GM23338 (cell line): ENCODE data around the gene SRD5A3. TPM values are rescaled to one million over a fixed set of nuclear protein-coding genes. Genes with fewer than 3 reads are reported as not detected.

ENCODE experiments used
- ATAC-seq: fragments of 200-7000 bp; cut with Tn5 transposase; 3 replicates; pipeline ENCODE4 v1.9.1; 2020
- DNase-seq: peaks from one replicate; pipeline ENCODE4 v3.0.0-alpha.2; 2015; ENCODE audit warnings: low spot score
- H2AFZ ChIP-seq: fragments of 200-600 bp; sonication (generic); 2 replicates; pipeline ENCODE4 v1.8.0; 2016; ENCODE audit warnings: antibody characterized with exemption, mild to moderate bottlenecking, moderate library complexity
- H3F3A ChIP-seq: fragments of 200-600 bp; sonication (generic); replicated peaks from 2 replicates; pipeline ENCODE4 v1.8.0; 2017; ENCODE audit warnings: antibody characterized with exemption, mixed run types, low read depth
- H3K27ac ChIP-seq: fragments of 200-600 bp; sonication (generic); 2 replicates; pipeline ENCODE4 v1.6.1; 2016; ENCODE audit warnings: low read depth
- H3K27me3 ChIP-seq: fragments of 200-600 bp; sonication (generic); 2 replicates; pipeline ENCODE4 v1.8.0; 2016; ENCODE audit warnings: mild to moderate bottlenecking, mixed run types, moderate library complexity; ENCODE audit not compliant: insufficient read depth
- H3K36me3 ChIP-seq: fragments of 200-600 bp; sonication (generic); 2 replicates; pipeline ENCODE4 v1.8.0; 2016; ENCODE audit warnings: mild to moderate bottlenecking; ENCODE audit not compliant: insufficient read depth
- H3K4me1 ChIP-seq: fragments of 200-600 bp; sonication (generic); 2 replicates; pipeline ENCODE4 v1.8.0; 2016; ENCODE audit warnings: mild to moderate bottlenecking, moderate library complexity; ENCODE audit not compliant: insufficient read depth
- H3K4me2 ChIP-seq: fragments of 200-600 bp; sonication (generic); 2 replicates; pipeline ENCODE4 v1.7.1; 2017; ENCODE audit warnings: mixed run types
- H3K4me3 ChIP-seq: fragments of 200-600 bp; sonication (generic); 2 replicates; pipeline ENCODE4 v1.6.1; 2016; ENCODE audit warnings: mixed run types
- H3K79me2 ChIP-seq: fragments of 200-600 bp; sonication (generic); replicated peaks from 2 replicates; pipeline ENCODE4 v1.8.0; 2017; ENCODE audit warnings: mild to moderate bottlenecking; ENCODE audit not compliant: insufficient read depth
- H3K9me2 ChIP-seq: fragments of 200-600 bp; sonication (generic); 2 replicates; pipeline ENCODE4 v1.8.0; 2017; ENCODE audit not compliant: insufficient read depth
- H4K20me1 ChIP-seq: fragments of 200-600 bp; sonication (generic); replicated peaks from 2 replicates; pipeline ENCODE4 v1.8.0; 2017; ENCODE audit warnings: mild to moderate bottlenecking; ENCODE audit not compliant: insufficient read depth
- H3K27ac Mint-ChIP-seq: 2 replicates; pipeline ENCODE4 v1.8.0; 2020; ENCODE audit warnings: inconsistent platforms, mild to moderate bottlenecking, moderate library complexity, mixed read lengths
- H3K27me3 Mint-ChIP-seq: 3 replicates; pipeline ENCODE4 v1.8.0; 2022; ENCODE audit warnings: low read depth, mild to moderate bottlenecking, moderate library complexity, mixed read lengths, inconsistent platforms; ENCODE audit not compliant: insufficient read depth, poor library complexity
- H3K36me3 Mint-ChIP-seq: 3 replicates; pipeline ENCODE4 v1.8.0; 2021; ENCODE audit warnings: low read depth, mild to moderate bottlenecking, inconsistent platforms, moderate library complexity, mixed read lengths
- H3K4me1 Mint-ChIP-seq: 3 replicates; pipeline ENCODE4 v1.8.0; 2020; ENCODE audit warnings: mild to moderate bottlenecking, inconsistent platforms, mixed read lengths
- H3K4me3 Mint-ChIP-seq: 3 replicates; pipeline ENCODE4 v1.8.0; 2021; ENCODE audit warnings: moderate library complexity, mild to moderate bottlenecking, inconsistent platforms, mixed read lengths
- H3K9me3 Mint-ChIP-seq: 3 replicates; pipeline ENCODE4 v1.8.0; 2020; ENCODE audit warnings: moderate library complexity, mild to moderate bottlenecking, inconsistent platforms, mixed read lengths
- ETS1 ChIP-seq: IDR thresholded peaks from 2 replicates; pipeline ENCODE4 v1.6.1; 2016; ENCODE audit warnings: antibody characterized with exemption
- NANOG ChIP-seq: IDR thresholded peaks from 2 replicates; pipeline ENCODE4 v1.6.1; 2016; ENCODE audit warnings: antibody characterized with exemption, borderline replicate concordance
- ZNF462 ChIP-seq: fragments of 250-450 bp; sonication (Bioruptor Pico); IDR thresholded peaks from 2 replicates; pipeline ENCODE4 v1.5.0; 2020; ENCODE audit warnings: mild to moderate bottlenecking, moderate library complexity
- polyA plus RNA-seq: library from polyadenylated mRNA; unstranded; fragments of >200 nt; fragmentation: Nextera tagmentation; extraction: Ambion mirVana; gene quantifications from 2 replicates; pipeline ENCODE4 v1.2.1, GENCODE V29; 2016
- total RNA-seq: library from RNA; depleted of rRNA; stranded (reverse); fragments of >200 nt; shearing (Covaris generic); gene quantifications from 2 replicates; pipeline ENCODE4 v1.2.3, GENCODE V29; 2014

Gene SRD5A3
- total and polyA plus RNA-seq, 2 experiments from 2014 or later: 23.0 to 49.9 TPM

- no peak for TF ChIP-seq ZNF462 (CRISPR knock-in tag)
- no peak for TF ChIP-seq NANOG
- H3K27ac ChIP-seq: no peak overlapping the region
- Mint-ChIP-seq H3K4me3 (no peak overlapping the region), H3K27me3 (peaks cover 2% of the 10 kb centered on the region), H3K36me3 (peaks cover 7% of the 10 kb centered on the region; the same call in 2 of the 3 replicates), H3K4me1 (no peaks in the 10 kb centered on the region), H3K27ac (no peak overlapping the region), H3K9me3 (peaks cover 5% of the 10 kb centered on the region)
- ATAC-seq (no peak), DNase-seq (no peak)
- H3K27me3 ChIP-seq: no peaks in the 10 kb centered on the region
- peak overlapping the region; percentile 90; the same call in 1 of the 2 replicates for H2AFZ ChIP-seq
- H3K4me1 ChIP-seq: no peaks in the 10 kb centered on the region
- H3K4me2 ChIP-seq: no peak overlapping the region
- H3K4me3 ChIP-seq: no peak overlapping the region
- no peaks in the 10 kb centered on the region for H3F3A ChIP-seq
- H3K9me2 ChIP-seq: peaks cover 18% of the 10 kb centered on the region; the same call in 1 of the 2 replicates
- no peaks in the 10 kb centered on the region for H3K79me2 ChIP-seq
- no peaks in the 10 kb centered on the region for H4K20me1 ChIP-seq
- H3K36me3 ChIP-seq: no peaks in the 10 kb centered on the region
Measured at GRCh38 chr4:55303760-55304165, 42.3 kb upstream of the SRD5A3 start.

GRCh38 chr4:55304303-55304702 lies 41.7 kb upstream of the SRD5A3 start:
- no peak for DNase-seq
- H4K20me1 ChIP-seq: no peaks in the 10 kb centered on the region
- H3K36me3 Mint-ChIP-seq: peaks cover 2% of the 10 kb centered on the region; the same call in 1 of the 3 replicates
- H2AFZ ChIP-seq: no peak overlapping the region; the same call in 1 of the 2 replicates
- H3K4me1 ChIP-seq: no peaks in the 10 kb centered on the region
- no peaks in the 10 kb centered on the region for H3K27me3 ChIP-seq
- H3K27ac Mint-ChIP-seq: no peak overlapping the region
- no peaks in the 10 kb centered on the region for H3F3A ChIP-seq
- H3K4me1 Mint-ChIP-seq: no peaks in the 10 kb centered on the region
- H3K4me3 ChIP-seq: no peak overlapping the region
- ATAC-seq: no peak
- H3K27me3 Mint-ChIP-seq: peaks cover 2% of the 10 kb centered on the region
- no peaks in the 10 kb centered on the region for H3K36me3 ChIP-seq
- H3K27ac ChIP-seq: no peak overlapping the region
- peaks cover 18% of the 10 kb centered on the region; the same call in 1 of the 2 replicates for H3K9me2 ChIP-seq
- H3K4me3 Mint-ChIP-seq: no peak overlapping the region
- H3K4me2 ChIP-seq: no peak overlapping the region
- TF ChIP-seq ETS1: no peak
- no peaks in the 10 kb centered on the region for H3K79me2 ChIP-seq
- H3K9me3 Mint-ChIP-seq: peaks cover 5% of the 10 kb centered on the region; the same call in 2 of the 3 replicates
